GM12878 (cell line): Measurements from ENCODE around the gene SLC16A10. TPM values are rescaled to one million over a fixed set of nuclear protein-coding genes. Genes with fewer than 3 reads are reported as not detected.

Experiments
- ATAC-seq: fragments of 200-7000 bp; cut with Tn5 transposase; 3 replicates; pipeline ENCODE4 v1.9.1; 2020; ENCODE audit warnings: mild to moderate bottlenecking, moderate library complexity
- BruUV-seq: library from RNA; stranded (reverse); fragments of 400-500 nt; replicated peaks from 2 replicates; lab custom pipeline; 2021; lab: Mats Ljungman, UMichigan
- CTCF ChIA-PET: fragments of 300-600 bp; sonication (Branson Sonifier 250); formaldehyde crosslinking; extraction: SDS; loops from one replicate; lab custom pipeline; 2021; ENCODE audit warnings: inconsistent platforms; lab: Yijun Ruan, JAX
- POLR2A ChIA-PET: fragments of 350-600 bp; formaldehyde crosslinking; extraction: SDS; loops from one replicate; lab custom pipeline; 2021; ENCODE audit warnings: inconsistent platforms; lab: Charles Lee
- RAD21 ChIA-PET: fragments of 300-600 bp; sonication (Branson Sonifier 250); formaldehyde crosslinking; loops from one replicate; lab custom pipeline; 2023; ENCODE audit warnings: antibody characterized with exemption; ENCODE audit not compliant: unreplicated experiment; lab: Charles Lee
- SMC1A ChIA-PET: fragments of 300-600 bp; sonication (Branson Sonifier 250); formaldehyde crosslinking; loops from one replicate; lab custom pipeline; 2023; ENCODE audit not compliant: unreplicated experiment, uncharacterized antibody; lab: Charles Lee
- DNase-seq: peaks from one replicate; pipeline ENCODE4 v3.0.0-alpha.2; 2011; ENCODE audit warnings: low read depth, low spot score
- FAIRE-seq: peaks from 3 replicates; lab custom pipeline; 2011; peaks lifted over from hg19 to GRCh38; lab: Jason Lieb, UNC
- H2AFZ ChIP-seq: 2 replicates; pipeline ENCODE4 v1.6.0; 2011; ENCODE audit warnings: low read depth, low read length, control low read depth; ENCODE audit not compliant: control insufficient read depth
- H3K27ac ChIP-seq: 2 replicates; pipeline ENCODE4 v1.5.1; 2011; ENCODE audit warnings: control low read depth; ENCODE audit not compliant: control insufficient read depth, insufficient read depth
- H3K27me3 ChIP-seq, 2 experiments: replicated peaks in 1 of 2; 2 replicates each; pipeline versions ENCODE4 v1.6.0 to v1.6.1; 2011; ENCODE audit warnings: low read length in 1 of 2; ENCODE audit not compliant: control insufficient read depth in 2 of 2, insufficient read depth in 2 of 2
- H3K36me3 ChIP-seq, 2 experiments: 2 replicates each; pipeline ENCODE4 v1.5.1; 2011; ENCODE audit warnings: low read length in 1 of 2; ENCODE audit not compliant: control insufficient read depth in 2 of 2, insufficient read depth in 2 of 2
- H3K4me1 ChIP-seq: 2 replicates; pipeline ENCODE4 v1.6.1; 2011; ENCODE audit warnings: mild to moderate bottlenecking, low read length, moderate library complexity, mixed read lengths; ENCODE audit not compliant: control insufficient read depth, insufficient read depth
- H3K4me2 ChIP-seq: 2 replicates; pipeline ENCODE4 v1.6.0; 2011; ENCODE audit warnings: control low read depth; ENCODE audit not compliant: control insufficient read depth, insufficient read depth
- H3K4me3 ChIP-seq: fragments of 200-600 bp; sonication (generic); 2 replicates; pipeline ENCODE4 v1.5.1; 2016
- H3K79me2 ChIP-seq: 2 replicates; pipeline ENCODE4 v1.6.0; 2011; ENCODE audit warnings: low read length; ENCODE audit not compliant: control insufficient read depth, insufficient read depth
- H3K9ac ChIP-seq: 2 replicates; pipeline ENCODE4 v1.8.0; 2011; ENCODE audit warnings: low read length, control low read depth, mixed read lengths; ENCODE audit not compliant: control insufficient read depth, insufficient read depth
- H3K9me3 ChIP-seq: replicated peaks from 3 replicates; pipeline ENCODE4 v1.5.1; 2011; ENCODE audit warnings: mild to moderate bottlenecking, low read length; ENCODE audit not compliant: control insufficient read depth, insufficient read depth
- H4K20me1 ChIP-seq: 2 replicates; pipeline ENCODE4 v1.6.0; 2011; ENCODE audit not compliant: control insufficient read depth, insufficient read depth
- HDAC2 ChIP-seq: fragments of 200-600 bp; sonication (generic); IDR thresholded peaks from 2 replicates; pipeline ENCODE4 v1.6.1; 2017
- JUND ChIP-seq: IDR thresholded peaks from 2 replicates; pipeline ENCODE4 v1.6.1; 2012; ENCODE audit warnings: low read depth, mild to moderate bottlenecking, low read length, improper control_type of control experiment, moderate library complexity
- MTA2 ChIP-seq: fragments of 450-650 bp; IDR thresholded peaks from 2 replicates; pipeline ENCODE4 v1.6.1; 2016; ENCODE audit warnings: low read depth, mild to moderate bottlenecking, moderate library complexity
- PAX8 ChIP-seq: fragments of 450-650 bp; IDR thresholded peaks from 2 replicates; pipeline ENCODE4 v1.6.1; 2017; ENCODE audit warnings: mild to moderate bottlenecking, moderate library complexity
- PBX3 ChIP-seq: IDR thresholded peaks from 2 replicates; pipeline ENCODE4 v1.6.1; 2011; ENCODE audit warnings: mild to moderate bottlenecking, low read depth, low read length, moderate library complexity; ENCODE audit not compliant: insufficient replicate concordance
- POLR2A ChIP-seq: IDR thresholded peaks from 2 replicates; pipeline ENCODE4 v1.6.1; 2011; ENCODE audit warnings: low read depth, mild to moderate bottlenecking, low read length
- RAD21 ChIP-seq: IDR thresholded peaks from 2 replicates; pipeline ENCODE4 v1.6.1; 2011; ENCODE audit warnings: mild to moderate bottlenecking, low read depth, low read length, moderate library complexity; ENCODE audit not compliant: insufficient read depth
- RELB ChIP-seq: fragments of 450-650 bp; IDR thresholded peaks from 2 replicates; pipeline ENCODE4 v1.6.1; 2017; ENCODE audit warnings: low read depth, mild to moderate bottlenecking, moderate library complexity
- SIN3A ChIP-seq: IDR thresholded peaks from 2 replicates; pipeline ENCODE4 v1.6.1; 2012; ENCODE audit warnings: low read depth, low read length, improper control_type of control experiment
- SMARCA5 ChIP-seq: fragments of 450-650 bp; IDR thresholded peaks from 2 replicates; pipeline ENCODE4 v1.6.1; 2017; ENCODE audit warnings: mild to moderate bottlenecking
- TCF12 ChIP-seq: IDR thresholded peaks from 2 replicates; pipeline ENCODE4 v1.6.1; 2011; ENCODE audit warnings: low read depth, mild to moderate bottlenecking, low read length
- YBX1 ChIP-seq: fragments of 450-650 bp; IDR thresholded peaks from 2 replicates; pipeline ENCODE4 v1.6.1; 2016; ENCODE audit warnings: antibody characterized with exemption
- WGBS: methylation state at CpG from one replicate; pipeline ENCODE4 v1.1.6; 2016; ENCODE audit warnings: low lambda C conversion rate; ENCODE audit not compliant: insufficient replicate concordance, insufficient coverage; ENCODE audit errors: missing lambda C conversion rate; 5-methylcytosine and 5-hydroxymethylcytosine counted together
- in situ Hi-C: fragments of 300-500 bp; cut with MboI; formaldehyde crosslinking; loops from 9 replicates; pipeline ENCODE4 v1.14.3; 2018; ENCODE audit warnings: mixed read lengths
- intact Hi-C: fragments of 100-400 bp; cut with micrococcal nuclease; formaldehyde crosslinking; loops from one replicate; pipeline ENCODE4 v1.14.2; 2022; ENCODE audit not compliant: unreplicated experiment
- polyA plus RNA-seq, 11 experiments: library from polyadenylated mRNA; depleted of rRNA in 4 of 11; unstranded in 6 of 11; stranded (reverse) in 5 of 11; fragments of >200 nt; fragmentation: Nextera tagmentation in 4 of 11; fragmentation: Illumina TruSeq in 1 of 11; extraction: Ambion mirVana in 4 of 11; extraction: Trizol in 1 of 11; gene quantifications; 1 replicate in 1 of 11; 2 replicates in 10 of 11; pipeline versions ENCODE4 v1.2.1 to v1.2.3, GENCODE V29; 2011 to 2016; ENCODE audit warnings: inconsistent platforms in 2 of 11, missing spikeins in 2 of 11, low read depth in 1 of 11
- total RNA-seq, 4 experiments: library from RNA; depleted of rRNA in 3 of 4; stranded (reverse); fragments of >200 nt in 3 of 4; fragmentation: Illumina TruSeq in 1 of 4; extraction: Trizol in 1 of 4; gene quantifications; 2 replicates each; pipeline versions ENCODE4 v1.2.1 to v1.2.3, GENCODE V29; 2013 to 2021
- TF ChIP-seq, protein P1 (sequence below): IDR thresholded peaks from 2 replicates; pipeline ENCODE4 v1.6.1; 2012; ENCODE audit warnings: low read length, inconsistent platforms
- TF ChIP-seq, protein P2 (sequence below): fragments of 450-650 bp; conservative IDR thresholded peaks from 2 replicates; pipeline ENCODE4 v1.6.1; 2017; ENCODE audit warnings: mild to moderate bottlenecking, moderate library complexity
- TF ChIP-seq, protein P3 (sequence below): IDR thresholded peaks from 2 replicates; pipeline ENCODE4 v1.6.1; 2011; ENCODE audit warnings: borderline replicate concordance, low read depth, mild to moderate bottlenecking, moderate library complexity, mixed read lengths, low read length; ENCODE audit not compliant: insufficient read depth; ENCODE audit errors: extremely low read length

The SLC16A10 gene
- total and polyA plus RNA-seq, 10 of the 15 experiments (the other 5 are each of a cell fraction or from before 2014, with no cell fraction given): 2.3 to 19.0 (median 8.0) TPM

GRCh38 chr6:111090766-111091165, 3.5 kb downstream of the SLC16A10 start:
- H3K9me3 ChIP-seq: no peaks in the 10 kb centered on the region; the same call in 1 of the 3 replicates
- FAIRE-seq (no peak), ATAC-seq (no peak), DNase-seq (no peak)
- no peaks in the 10 kb centered on the region for H3K36me3 ChIP-seq
- peaks cover 12% of the 10 kb centered on the region for H3K79me2 ChIP-seq
- no peak overlapping the region for H3K9ac ChIP-seq
- no peaks in the 10 kb centered on the region for H4K20me1 ChIP-seq
- in situ Hi-C loops: no loop called here
- H3K4me2 ChIP-seq: peak overlapping the region; percentile 53; the same call in 1 of the 2 replicates
- H3K4me3 ChIP-seq: no peak overlapping the region
- 86% methylated on average over 4 of the region's 4 CpGs for WGBS
- CTCF ChIA-PET: interaction anchor here (1.2 kb wide), 1 partner anchor 137 kb away, joined by 3 read pairs; no protein-coding TSS in a partner anchor
- RAD21 ChIA-PET: interaction anchor here (0.5 to 1.5 kb wide), 2 partner anchors 21 to 139 kb away, joined by 3 read pairs; no protein-coding TSS in a partner anchor
- intact Hi-C loops: no loop called here
- no peak overlapping the region for H2AFZ ChIP-seq
- no peak overlapping the region for H3K27ac ChIP-seq
- POLR2A ChIA-PET: no interaction called here
- peaks cover 0 to 6% of the 10 kb centered on the region in 2 experiments; a peak in 2 of 4 replicates for H3K27me3 ChIP-seq
- SMC1A ChIA-PET: interaction anchor here (1.0 to 1.4 kb wide), 2 partner anchors 8 to 11 kb away, joined by 3 read pairs; no protein-coding TSS in a partner anchor
- no TSS peak for BruUV-seq
- TF ChIP-seq RELB (no peak), SIN3A (no peak), HDAC2 (no peak), SMARCA5 (no peak), RAD21 (no peak), JUND (no peak), POLR2A (no peak), YBX1 (no peak), PBX3 (no peak), TCF12 (no peak), MTA2 (no peak), PAX8 (no peak)
- TF ChIP-seq, protein P1, sequence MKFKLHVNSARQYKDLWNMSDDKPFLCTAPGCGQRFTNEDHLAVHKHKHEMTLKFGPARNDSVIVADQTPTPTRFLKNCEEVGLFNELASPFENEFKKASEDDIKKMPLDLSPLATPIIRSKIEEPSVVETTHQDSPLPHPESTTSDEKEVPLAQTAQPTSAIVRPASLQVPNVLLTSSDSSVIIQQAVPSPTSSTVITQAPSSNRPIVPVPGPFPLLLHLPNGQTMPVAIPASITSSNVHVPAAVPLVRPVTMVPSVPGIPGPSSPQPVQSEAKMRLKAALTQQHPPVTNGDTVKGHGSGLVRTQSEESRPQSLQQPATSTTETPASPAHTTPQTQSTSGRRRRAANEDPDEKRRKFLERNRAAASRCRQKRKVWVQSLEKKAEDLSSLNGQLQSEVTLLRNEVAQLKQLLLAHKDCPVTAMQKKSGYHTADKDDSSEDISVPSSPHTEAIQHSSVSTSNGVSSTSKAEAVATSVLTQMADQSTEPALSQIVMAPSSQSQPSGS: no peak
- TF ChIP-seq, protein P2, sequence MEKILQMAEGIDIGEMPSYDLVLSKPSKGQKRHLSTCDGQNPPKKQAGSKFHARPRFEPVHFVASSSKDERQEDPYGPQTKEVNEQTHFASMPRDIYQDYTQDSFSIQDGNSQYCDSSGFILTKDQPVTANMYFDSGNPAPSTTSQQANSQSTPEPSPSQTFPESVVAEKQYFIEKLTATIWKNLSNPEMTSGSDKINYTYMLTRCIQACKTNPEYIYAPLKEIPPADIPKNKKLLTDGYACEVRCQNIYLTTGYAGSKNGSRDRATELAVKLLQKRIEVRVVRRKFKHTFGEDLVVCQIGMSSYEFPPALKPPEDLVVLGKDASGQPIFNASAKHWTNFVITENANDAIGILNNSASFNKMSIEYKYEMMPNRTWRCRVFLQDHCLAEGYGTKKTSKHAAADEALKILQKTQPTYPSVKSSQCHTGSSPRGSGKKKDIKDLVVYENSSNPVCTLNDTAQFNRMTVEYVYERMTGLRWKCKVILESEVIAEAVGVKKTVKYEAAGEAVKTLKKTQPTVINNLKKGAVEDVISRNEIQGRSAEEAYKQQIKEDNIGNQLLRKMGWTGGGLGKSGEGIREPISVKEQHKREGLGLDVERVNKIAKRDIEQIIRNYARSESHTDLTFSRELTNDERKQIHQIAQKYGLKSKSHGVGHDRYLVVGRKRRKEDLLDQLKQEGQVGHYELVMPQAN: no peak
- TF ChIP-seq, protein P3, sequence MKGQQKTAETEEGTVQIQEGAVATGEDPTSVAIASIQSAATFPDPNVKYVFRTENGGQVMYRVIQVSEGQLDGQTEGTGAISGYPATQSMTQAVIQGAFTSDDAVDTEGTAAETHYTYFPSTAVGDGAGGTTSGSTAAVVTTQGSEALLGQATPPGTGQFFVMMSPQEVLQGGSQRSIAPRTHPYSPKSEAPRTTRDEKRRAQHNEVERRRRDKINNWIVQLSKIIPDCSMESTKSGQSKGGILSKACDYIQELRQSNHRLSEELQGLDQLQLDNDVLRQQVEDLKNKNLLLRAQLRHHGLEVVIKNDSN: no peak
- no peaks in the 10 kb centered on the region for H3K4me1 ChIP-seq
